OCI-LY7 (cell line): Measurements from ENCODE around the gene BAIAP2L2.
"Not testable (repeated sequence)": the region's sequence is repeated elsewhere in the genome, so short reads cannot be mapped to it uniquely, and the experiment has no call there.

Experiments used
- CTCF ChIP-seq: fragments of 200-600 bp; sonication (generic); conservative IDR thresholded peaks from 2 replicates; pipeline ENCODE4 v1.5.1; 2014; ENCODE audit warnings: mild to moderate bottlenecking, antibody characterized with exemption, low read length, moderate library complexity, mixed read lengths
- EZH2phosphoT487 ChIP-seq: fragments of 200-600 bp; sonication (generic); IDR thresholded peaks from 2 replicates; pipeline ENCODE4 v1.6.1; 2018; ENCODE audit warnings: low read depth, borderline replicate concordance, mild to moderate bottlenecking, mixed run types, antibody characterized with exemption, low read length, moderate library complexity, mixed read lengths

- not testable (repeated sequence) for TF ChIP-seq CTCF, EZH2phosphoT487
Measured at GRCh38 chr22:38079208-38079607, 31.3 kb downstream of the BAIAP2L2 start.
